GM12865 (cell line): ENCODE measurements around the gene ADAM33.

Experiments used
- DNase-seq: peaks from one replicate; pipeline ENCODE4 v3.0.0; 2010; ENCODE audit warnings: low read depth
- H3K4me3 ChIP-seq: 2 replicates; pipeline ENCODE4 v1.5.1; 2011; ENCODE audit warnings: mild to moderate bottlenecking, low read depth, low read length, control low read depth
- TF ChIP-seq, protein P1 (sequence below): IDR thresholded peaks from 2 replicates; pipeline ENCODE4 v1.5.1; 2011; ENCODE audit warnings: low read length, control low read depth, low read depth, inconsistent platforms; ENCODE audit not compliant: insufficient read depth; ENCODE audit errors: missing control alignments

Gene ADAM33

DNA sequence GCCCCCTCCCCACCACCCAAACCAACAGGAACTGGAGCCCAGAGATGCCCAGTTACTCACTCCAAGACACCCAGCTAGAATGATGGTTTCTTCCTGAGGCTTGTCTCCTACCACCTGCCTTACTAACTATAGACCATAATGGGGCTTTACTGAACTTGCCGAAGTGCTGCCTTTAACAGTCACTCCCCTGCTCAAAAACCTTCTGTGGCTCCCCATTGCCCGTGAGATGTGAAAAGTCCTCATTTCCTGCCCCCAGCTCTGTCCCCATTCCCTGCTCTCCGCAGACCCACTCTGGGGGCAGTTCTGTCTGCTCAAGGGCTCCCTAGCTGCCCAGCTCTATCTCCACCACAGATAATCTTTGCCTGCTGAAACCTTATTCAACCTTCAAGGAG lies 25.7 kb upstream of the ADAM33 start:
- TF ChIP-seq, protein P1, sequence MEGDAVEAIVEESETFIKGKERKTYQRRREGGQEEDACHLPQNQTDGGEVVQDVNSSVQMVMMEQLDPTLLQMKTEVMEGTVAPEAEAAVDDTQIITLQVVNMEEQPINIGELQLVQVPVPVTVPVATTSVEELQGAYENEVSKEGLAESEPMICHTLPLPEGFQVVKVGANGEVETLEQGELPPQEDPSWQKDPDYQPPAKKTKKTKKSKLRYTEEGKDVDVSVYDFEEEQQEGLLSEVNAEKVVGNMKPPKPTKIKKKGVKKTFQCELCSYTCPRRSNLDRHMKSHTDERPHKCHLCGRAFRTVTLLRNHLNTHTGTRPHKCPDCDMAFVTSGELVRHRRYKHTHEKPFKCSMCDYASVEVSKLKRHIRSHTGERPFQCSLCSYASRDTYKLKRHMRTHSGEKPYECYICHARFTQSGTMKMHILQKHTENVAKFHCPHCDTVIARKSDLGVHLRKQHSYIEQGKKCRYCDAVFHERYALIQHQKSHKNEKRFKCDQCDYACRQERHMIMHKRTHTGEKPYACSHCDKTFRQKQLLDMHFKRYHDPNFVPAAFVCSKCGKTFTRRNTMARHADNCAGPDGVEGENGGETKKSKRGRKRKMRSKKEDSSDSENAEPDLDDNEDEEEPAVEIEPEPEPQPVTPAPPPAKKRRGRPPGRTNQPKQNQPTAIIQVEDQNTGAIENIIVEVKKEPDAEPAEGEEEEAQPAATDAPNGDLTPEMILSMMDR: no peak
- DNase-seq: no peak
- H3K4me3 ChIP-seq: no peak overlapping the region

DNA sequence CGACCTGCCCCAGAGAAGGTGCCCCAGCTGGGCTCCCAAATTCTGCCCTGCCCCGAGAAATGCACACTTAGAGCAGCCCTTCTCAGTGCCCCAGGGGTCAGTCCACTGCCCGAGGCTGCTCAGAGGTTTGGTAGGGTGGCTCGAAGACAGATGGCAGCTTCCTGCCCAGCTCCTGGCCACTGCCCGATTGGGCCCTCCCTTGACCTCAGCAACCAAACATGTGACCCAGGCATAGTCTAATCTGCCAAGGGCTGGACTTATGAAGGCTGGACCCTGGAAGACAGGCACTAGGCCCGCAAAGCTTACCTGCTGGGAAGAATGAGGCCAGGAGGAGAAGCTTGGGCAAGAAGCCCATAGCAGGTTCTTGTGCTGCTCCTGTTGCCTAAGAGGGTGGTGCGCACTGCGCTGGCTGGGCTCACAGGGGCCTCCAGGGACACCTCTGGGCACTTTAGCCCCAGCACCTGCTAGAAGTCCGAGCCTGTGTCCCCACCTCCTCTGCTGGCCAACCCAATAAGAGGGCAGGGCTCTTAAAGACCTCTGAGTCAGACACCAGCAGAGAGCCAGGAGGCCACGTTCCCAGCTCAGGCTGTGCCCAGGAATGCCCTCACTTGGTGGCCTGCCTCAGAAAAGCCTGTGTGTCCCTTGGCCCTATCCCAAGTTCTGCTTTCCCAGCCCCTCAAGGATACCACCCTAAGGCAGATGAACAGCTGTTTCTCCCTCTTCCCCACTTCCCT lies 25.1 kb upstream of the ADAM33 start:
- TF ChIP-seq, protein P1: no peak
- no peak overlapping the region for H3K4me3 ChIP-seq
- DNase-seq: no peak

DNA sequence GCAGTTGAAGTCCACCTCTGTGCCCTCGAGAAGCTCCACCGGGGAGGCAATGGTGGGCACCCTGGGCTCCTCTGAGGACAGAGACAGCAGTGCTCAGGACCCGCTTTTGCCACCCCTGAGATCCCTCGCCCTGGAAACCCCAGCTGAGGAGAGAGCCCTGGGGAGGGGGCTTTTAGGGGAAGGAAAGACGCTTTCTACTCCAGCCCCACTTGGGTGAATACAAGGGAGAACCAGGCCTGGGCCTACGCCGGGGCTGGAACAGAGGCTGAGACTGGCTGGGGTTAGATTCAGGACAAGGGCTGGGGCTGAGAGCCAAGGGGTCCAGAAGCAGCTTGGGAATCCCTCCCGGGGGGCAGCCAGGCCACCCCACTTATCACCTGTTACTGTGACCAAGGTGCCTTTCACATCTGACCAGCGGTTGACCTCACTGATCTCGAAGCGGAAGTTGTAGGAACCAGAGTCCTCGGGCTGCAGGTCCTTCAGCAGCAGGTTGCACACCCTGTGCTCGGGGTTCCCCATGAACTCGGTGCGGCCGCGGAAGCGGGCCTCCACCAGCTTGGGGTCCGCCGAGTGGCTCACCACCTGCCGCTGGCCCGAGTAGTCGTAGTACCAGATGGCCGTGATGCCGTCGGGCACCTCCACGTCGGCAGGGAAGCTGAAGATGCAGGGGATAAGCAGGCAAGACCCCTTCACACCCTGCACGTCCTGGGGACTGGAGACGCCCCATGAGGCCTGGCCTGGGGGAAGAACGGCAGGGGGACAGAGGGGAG lies 24.3 kb upstream of the ADAM33 start:
- TF ChIP-seq, protein P1: no peak
- no peak overlapping the region for H3K4me3 ChIP-seq
- DNase-seq: no peak

DNA sequence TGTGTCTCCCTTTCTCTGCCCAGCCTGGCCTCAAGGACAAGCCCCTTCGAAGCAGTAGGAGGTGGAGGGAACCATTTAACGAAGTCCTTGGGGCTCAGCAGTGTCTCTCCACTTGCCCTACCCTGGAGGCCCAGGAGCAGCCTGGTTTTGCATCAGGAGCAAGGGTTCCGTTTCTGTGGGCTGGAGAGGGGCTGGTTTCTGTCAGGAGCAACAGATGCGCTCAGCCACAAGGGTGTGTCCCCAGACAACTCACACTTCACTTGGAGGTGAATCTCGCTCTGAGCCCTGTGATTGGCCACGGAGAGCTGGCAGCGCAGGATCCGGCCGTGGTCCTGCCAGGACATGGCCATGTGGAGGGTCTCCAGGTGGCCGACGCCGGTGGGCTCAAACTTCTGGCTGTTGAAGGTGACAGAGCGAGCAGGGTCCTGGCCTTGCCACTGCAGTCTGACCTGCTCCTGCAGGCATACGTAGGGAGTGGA lies 23.7 kb upstream of the ADAM33 start:
- no peak overlapping the region for H3K4me3 ChIP-seq
- DNase-seq: no peak
- TF ChIP-seq, protein P1: no peak

DNA sequence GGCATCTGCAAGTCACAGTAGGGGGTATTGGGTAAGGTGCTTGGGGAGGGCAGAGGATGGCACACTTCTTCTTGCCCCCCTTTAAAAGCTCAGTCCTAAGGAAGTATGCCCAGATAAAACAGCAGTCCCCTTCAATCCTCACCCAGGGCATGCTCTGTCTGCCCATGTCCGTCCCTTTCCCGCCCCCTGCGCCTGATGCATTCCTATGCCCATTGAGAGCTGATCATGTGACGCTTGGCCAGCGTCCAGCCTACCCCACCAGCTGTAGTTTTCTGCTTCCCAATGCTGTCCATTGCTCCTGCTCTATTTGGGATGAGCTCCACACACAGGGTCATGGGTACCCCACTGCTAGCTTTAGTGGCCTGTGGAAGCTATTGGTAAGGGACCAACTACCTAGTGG lies 22.3 kb upstream of the ADAM33 start:
- no peak for DNase-seq
- H3K4me3 ChIP-seq: no peak overlapping the region
- TF ChIP-seq, protein P1: no peak

DNA sequence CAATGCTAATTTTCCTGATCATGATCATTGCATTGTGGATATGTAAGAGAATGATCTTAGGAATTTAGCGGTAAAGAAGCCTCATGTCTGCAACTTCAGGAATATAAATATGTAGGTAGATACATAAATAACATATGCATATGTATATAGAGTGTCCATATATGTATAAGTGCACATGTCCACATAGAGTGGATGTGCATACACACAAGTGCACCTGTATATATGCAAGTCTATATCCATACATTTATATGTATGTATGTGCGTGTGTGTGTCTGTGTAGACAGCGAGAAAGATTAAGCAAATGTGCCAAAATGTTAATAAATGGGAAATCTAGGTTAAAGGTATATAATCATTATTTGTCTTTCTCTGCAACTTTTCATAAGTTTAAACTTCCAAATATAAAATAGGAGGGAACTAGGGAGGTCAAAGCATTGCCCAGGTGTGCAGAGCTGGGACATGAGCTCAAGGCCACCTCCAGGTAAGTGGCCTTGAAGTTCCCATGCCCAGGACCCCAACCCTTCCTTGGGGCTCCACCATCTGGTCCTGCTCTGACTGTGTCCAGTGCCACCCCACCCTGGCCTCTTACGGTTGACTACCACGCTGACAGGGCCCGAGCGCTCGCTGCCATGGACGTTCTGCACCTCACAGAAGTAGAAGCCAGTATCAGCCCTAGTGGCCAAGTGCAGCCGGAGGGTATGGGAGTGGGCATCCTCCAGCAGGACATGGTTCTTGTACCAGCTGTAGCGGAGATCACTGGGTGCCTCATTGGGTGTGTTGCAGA lies 21.0 kb upstream of the ADAM33 start:
- TF ChIP-seq, protein P1: no peak
- DNase-seq: no peak
- H3K4me3 ChIP-seq: no peak overlapping the region
